Hematopoietic multipotent progenitor cell treated with erythropoietin and hydrocortisone succinate and interleukin-3 and kit ligand, for 15 days (in vitro differentiated cells): ENCODE measurements around the gene SLC28A1.
"Not testable (repeated sequence)": the region's sequence is repeated elsewhere in the genome, so short reads cannot be mapped to it uniquely, and the experiment has no call there.

Experiments
- DNase-seq: peaks from one replicate; pipeline ENCODE4 v3.0.0-alpha.2; 2015; ENCODE audit warnings: low spot score

The SLC28A1 gene

GRCh38 chr15:84973492-84974460 lies 89.3 kb downstream of the SLC28A1 start:
- DNase-seq = no peak

- no peak for DNase-seq
Observed at GRCh38 chr15:84975871-84976351, 91.4 kb downstream of the SLC28A1 start.

GRCh38 chr15:84976746-84977345 lies 92.4 kb downstream of the SLC28A1 start:
- DNase-seq = no peak

- DNase-seq = no peak
Observed at GRCh38 chr15:84979651-84980050, 95.2 kb downstream of the SLC28A1 start.

GRCh38 chr15:84980196-84981053 lies 96.0 kb downstream of the SLC28A1 start:
- peak; percentile 76 for DNase-seq

GRCh38 chr15:84981054-84981710 lies 96.7 kb downstream of the SLC28A1 start:
- peak; percentile 95 for DNase-seq

GRCh38 chr15:84981711-84982300 lies 97.3 kb downstream of the SLC28A1 start, which contains the start of gene PDE8A:
Gene PDE8A (plus strand): TSS chr15:84981856. CDS start chr15:84982163, 307 bp downstream.
- DNase-seq = peak; percentile 22

GRCh38 chr15:84982301-84982920 lies 97.9 kb downstream of the SLC28A1 start:
- DNase-seq = no peak

- DNase-seq = no peak
Observed at GRCh38 chr15:84983294-84983693, 98.8 kb downstream of the SLC28A1 start.

- no peak for DNase-seq
Observed at GRCh38 chr15:84983711-84984110, 99.2 kb downstream of the SLC28A1 start.

GRCh38 chr15:84985158-84985557 lies 100.7 kb downstream of the SLC28A1 start:
- no peak for DNase-seq

GRCh38 chr15:84987351-84987750 lies 102.9 kb downstream of the SLC28A1 start:
- not testable (repeated sequence) for DNase-seq

- no peak for DNase-seq
Observed at GRCh38 chr15:84987949-84988624, 103.6 kb downstream of the SLC28A1 start.

GRCh38 chr15:84988909-84989644 lies 104.6 kb downstream of the SLC28A1 start:
- no peak for DNase-seq

- DNase-seq = no peak
Observed at GRCh38 chr15:84990507-84990906, 106.0 kb downstream of the SLC28A1 start.

GRCh38 chr15:84991014-84991712 lies 106.7 kb downstream of the SLC28A1 start:
- DNase-seq = no peak

GRCh38 chr15:84992157-84992944 lies 107.9 kb downstream of the SLC28A1 start:
- DNase-seq = no peak
